Astrocyte of the cerebellum (primary cell): Measurements from ENCODE around the gene CRMP1.

ENCODE experiments used
- DNase-seq: peaks from one replicate; pipeline ENCODE4 v3.0.0-alpha.2; 2011; ENCODE audit warnings: low read depth
- H3K4me3 ChIP-seq: 2 replicates; pipeline ENCODE4 v1.5.1; 2011; ENCODE audit warnings: mild to moderate bottlenecking, low read depth, low read length, moderate library complexity
- in situ Hi-C: cut with HindIII; loops from 2 replicates; pipeline ENCODE4 v1.10.0; 2017; ENCODE audit warnings: low sequenced_read_pairs
- TF ChIP-seq, protein P1 (sequence below): IDR thresholded peaks from 2 replicates; pipeline ENCODE4 v1.5.1; 2012; ENCODE audit warnings: low read length, low read depth, moderate library complexity, mild to moderate bottlenecking; ENCODE audit errors: missing control alignments

CRMP1 gene

DNA sequence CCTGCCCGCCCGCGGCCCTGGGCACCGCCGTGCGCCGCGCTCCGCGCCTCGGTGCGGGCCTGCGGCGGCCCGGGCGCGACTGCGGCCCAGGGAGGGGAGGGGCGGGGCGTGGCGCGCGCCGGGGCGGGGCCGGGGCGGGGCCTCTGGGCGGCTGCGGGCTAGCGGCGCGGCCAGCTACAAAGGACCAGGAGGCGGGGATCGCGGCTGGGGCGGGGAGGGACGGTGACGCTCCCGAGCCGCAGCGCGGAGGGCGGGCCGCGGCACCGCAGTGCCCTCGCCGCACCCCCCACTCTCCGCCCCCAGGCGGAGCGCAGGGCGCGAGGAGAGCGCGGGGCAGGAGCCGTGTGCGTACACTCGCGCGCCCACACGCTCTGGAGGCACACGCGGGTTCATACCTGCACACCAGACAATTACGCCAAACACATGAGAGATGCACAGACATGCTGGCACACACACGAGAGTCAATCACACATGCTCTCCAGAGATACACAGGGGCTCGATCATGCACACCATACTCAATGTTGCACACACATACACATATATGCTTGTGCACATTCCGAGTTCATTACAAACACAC lies at the start of gene CRMP1:
Gene CRMP1 (minus strand): TSS at position 83 of the 577 bp plus-strand sequence. CDS start 117 bp downstream, outside the sequence.
- TF ChIP-seq, protein P1, sequence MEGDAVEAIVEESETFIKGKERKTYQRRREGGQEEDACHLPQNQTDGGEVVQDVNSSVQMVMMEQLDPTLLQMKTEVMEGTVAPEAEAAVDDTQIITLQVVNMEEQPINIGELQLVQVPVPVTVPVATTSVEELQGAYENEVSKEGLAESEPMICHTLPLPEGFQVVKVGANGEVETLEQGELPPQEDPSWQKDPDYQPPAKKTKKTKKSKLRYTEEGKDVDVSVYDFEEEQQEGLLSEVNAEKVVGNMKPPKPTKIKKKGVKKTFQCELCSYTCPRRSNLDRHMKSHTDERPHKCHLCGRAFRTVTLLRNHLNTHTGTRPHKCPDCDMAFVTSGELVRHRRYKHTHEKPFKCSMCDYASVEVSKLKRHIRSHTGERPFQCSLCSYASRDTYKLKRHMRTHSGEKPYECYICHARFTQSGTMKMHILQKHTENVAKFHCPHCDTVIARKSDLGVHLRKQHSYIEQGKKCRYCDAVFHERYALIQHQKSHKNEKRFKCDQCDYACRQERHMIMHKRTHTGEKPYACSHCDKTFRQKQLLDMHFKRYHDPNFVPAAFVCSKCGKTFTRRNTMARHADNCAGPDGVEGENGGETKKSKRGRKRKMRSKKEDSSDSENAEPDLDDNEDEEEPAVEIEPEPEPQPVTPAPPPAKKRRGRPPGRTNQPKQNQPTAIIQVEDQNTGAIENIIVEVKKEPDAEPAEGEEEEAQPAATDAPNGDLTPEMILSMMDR = no peak
- DNase-seq = no peak
- in situ Hi-C loops = no loop called here
- no peak within 1 kb of the TSS for H3K4me3 ChIP-seq

DNA sequence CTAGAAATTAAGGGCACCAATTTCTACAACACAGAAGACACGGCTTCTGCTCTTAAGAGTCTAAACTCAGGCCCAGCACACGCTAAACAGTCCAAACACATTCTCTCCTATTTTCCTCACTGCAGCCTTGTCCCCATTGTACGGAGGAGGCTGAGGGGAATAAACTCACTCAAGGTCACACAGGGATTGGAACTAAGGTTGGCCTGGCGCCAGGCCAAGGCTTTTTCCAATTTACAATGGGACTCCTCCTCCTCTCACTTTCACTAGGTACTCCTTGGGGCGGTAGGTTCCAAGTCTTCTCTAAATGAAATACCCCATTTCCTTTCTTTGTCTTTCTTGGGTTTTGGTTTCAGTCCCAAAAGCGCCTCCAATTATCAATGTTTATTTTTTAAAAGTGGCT lies 48.7 kb upstream of the CRMP1 start:
- no peak overlapping the region for H3K4me3 ChIP-seq
- TF ChIP-seq, protein P1 = no peak
- in situ Hi-C loops = no loop called here
- DNase-seq = no peak

DNA sequence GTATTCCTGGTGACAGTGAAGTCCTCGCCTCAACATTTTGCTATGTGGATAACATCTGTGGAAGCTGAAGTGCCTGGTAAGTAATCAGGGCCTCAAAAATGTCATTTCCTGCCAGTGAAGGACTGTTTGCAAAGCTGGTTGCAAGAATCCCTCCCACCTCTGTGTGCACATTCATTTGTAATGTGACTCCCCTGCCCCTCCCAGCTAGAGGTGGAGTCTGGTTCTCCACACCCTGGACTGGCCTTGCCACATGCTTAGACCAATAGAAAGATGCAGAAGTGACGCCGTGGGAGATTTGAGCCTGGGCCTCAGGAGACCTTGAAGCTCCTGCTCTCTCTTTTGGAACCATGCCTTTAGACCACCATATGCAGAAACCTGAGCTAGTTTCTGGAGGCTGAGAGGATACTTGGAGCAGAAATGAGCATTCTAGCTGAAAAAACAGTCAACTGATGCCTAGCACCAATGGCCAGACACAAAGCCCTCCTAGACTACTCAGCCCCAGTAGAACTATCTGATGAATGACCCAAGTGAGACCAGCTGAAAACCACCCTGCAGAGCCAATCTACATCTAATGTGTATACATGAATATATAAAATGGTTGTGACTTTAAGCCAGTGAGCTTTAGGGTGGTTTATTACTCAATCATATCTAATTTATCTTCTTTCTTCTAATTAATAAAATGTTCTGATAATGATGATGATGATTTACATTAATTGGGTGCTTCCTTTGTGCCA lies 47.8 kb upstream of the CRMP1 start:
- TF ChIP-seq, protein P1 = no peak
- DNase-seq = no peak
- no peak overlapping the region for H3K4me3 ChIP-seq
- in situ Hi-C loops = no loop called here

DNA sequence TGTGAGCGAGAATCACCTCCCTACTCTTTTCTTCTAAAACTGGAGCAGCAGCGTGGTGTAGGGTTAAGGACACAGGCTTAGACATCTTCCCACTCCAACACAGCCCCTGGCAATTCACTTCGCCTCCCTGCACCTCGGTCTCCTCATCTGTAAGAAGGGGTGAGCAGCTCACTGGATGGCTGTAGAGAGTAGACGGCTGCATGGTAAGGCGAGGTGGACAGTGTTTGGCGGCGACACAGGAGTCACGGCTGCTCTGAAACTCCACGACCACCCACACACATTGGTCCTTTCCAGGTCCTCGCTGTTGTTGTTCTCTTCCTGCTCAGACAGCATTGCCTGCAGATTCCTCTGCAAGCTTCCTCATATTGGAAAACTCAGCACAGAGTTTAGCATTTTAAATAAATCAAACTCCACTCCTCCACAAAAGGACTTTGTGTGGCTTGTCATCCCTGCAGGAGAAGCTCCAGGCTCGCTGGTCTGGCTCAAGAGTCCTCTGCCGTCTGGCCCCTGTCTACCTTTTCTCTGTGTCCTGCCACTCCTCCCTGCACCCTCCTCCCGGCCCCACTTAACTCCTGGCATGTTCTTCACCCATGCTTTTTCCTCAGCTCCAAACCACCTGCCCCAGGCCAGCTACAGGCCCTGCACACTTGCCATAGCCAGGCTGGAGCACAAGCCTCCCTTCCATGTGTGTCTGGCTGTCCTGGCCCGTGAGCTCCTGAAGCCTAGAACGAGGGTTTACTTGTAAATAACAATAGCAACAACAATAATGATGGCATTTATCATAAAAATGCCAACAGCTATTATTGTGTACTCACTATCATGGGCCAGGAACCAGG lies 41.3 kb upstream of the CRMP1 start:
- no peak for DNase-seq
- TF ChIP-seq, protein P1 = no peak
- no peak overlapping the region for H3K4me3 ChIP-seq
- in situ Hi-C loops = no loop called here

DNA sequence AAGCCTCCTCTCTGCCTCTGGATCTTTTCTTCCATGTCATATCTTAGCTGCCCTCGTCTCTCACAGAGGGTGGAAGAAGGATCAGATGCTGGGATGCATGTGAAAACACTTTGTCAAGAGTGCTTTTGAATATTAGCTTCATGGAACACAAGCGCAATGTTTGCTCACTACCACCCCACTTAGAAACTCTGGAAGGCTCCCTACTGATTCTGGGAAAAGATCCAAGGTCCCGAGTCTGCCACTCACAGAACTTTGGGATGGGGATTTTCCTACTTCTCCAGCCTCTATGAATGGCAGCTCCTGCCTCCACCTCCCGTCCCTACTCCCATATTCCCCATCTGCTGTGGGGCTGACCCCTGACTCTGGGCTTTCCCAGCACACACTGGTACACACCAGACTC lies 40.2 kb upstream of the CRMP1 start:
- in situ Hi-C loops = no loop called here
- TF ChIP-seq, protein P1 = no peak
- no peak for DNase-seq
- H3K4me3 ChIP-seq = no peak overlapping the region

DNA sequence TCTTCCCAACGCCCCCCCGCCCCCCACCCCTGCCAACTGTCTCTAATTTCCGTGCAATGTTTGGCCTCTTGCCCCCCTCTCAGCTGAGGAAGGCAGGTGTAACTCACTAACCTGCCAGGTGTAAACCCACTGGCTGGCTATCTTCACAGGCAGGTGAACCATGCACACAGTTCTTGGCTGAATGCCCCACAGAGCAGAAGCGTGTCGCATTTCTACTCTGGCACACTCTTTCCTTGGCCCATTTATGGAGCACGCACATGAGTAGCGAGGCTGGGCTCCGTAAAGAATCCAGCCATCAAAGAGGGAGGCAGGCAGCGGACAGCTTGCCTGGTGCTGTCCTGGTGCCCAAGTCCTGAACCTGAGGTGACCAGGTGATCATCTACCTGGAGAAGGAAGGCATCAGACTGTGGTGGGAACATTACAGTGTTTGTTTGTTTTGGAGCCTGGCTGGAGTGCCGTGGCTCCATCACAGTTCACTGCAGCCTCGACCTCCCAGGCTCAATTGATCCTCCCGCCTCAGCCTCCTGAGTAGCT lies 39.2 kb upstream of the CRMP1 start:
- H3K4me3 ChIP-seq = no peak overlapping the region
- in situ Hi-C loops = no loop called here
- DNase-seq = no peak
- TF ChIP-seq, protein P1 = no peak
